ENCODE measurements around the gene HERPUD1.
"Not testable (repeated sequence)": the region's sequence is repeated elsewhere in the genome, so short reads cannot be mapped to it uniquely, and the experiment has no call there.

HERPUD1 gene

GRCh38 chr16:56983211-56983751 lies 51.3 kb downstream of the HERPUD1 start:
- FAIRE-seq, result no peak

DNA sequence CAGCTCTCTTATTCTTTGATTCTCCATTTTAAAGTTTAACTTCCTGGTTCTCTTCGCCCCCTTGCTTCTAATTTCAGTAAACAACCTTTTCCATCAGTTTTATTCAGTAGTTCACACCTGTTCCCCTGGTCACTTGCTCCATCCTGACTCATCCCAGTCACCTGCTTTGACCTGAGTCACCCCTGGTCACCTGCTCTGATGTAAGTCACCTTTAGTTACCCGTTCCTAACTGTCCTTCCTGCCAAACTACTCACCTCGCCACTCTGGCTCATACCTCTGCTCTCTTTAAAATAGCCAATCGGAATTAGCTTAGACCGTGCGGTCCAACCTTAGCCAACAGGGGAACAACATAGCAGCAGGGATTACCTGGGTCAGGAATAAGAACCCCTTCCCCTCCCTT lies 52.7 kb downstream of the HERPUD1 start:
- no peak for FAIRE-seq

DNA sequence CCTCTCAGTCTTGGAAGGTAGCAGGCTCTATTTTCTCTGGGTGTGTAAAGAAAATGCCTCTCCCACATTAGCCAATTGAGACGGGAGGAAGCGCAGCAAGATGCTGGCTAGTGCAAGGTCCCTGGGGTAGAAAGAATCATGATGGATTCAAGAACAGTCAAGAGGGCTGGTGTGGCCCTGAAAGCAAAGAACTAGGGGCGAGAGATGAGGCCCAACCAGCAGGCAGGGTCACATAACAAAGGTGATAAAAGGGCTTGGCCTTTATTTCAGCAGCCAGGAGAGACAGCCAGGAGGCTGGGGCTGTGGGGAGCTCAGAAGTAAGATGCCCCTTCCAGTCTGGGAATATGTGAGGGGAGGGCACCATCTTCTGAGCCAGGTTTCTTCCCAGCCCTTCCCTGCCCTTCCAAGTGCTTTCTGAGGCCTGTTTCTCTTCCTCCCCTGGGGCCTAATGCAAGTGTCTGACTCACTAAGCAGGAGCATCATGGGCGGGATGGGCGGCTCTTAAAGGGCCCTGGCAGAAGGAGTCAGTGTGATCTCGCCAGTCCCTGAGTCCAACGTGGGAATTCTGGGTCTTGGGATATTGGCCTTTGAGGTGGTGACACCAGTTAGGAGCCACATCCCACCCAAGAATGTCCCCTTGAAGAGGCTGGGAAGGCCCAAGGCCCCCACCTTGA lies 53.5 kb downstream of the HERPUD1 start:
- no peak for FAIRE-seq

- no peak for FAIRE-seq
These were observed 54.0 kb downstream of the HERPUD1 start for GRCh38 chr16:56985962-56986360.

DNA sequence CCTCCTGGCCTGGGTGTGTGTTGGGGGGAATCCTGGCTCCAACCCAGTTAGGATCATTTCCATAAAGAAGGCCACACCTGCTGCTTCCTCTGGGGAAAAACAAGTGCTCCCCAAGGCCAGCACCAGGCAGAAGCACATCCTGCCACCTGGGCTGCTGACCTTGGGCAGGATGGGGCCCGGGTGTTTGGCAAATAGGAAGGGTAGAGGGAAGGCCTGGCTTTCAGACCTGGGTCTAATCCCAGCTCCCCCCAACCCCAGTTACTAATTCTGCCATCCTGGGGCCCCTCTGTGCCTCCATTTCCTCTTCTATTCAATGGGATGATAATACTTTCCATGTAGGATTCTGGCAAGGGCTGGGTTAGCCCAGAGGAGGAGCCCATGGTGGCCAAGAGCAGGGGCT lies 54.4 kb downstream of the HERPUD1 start:
- no peak for FAIRE-seq

DNA sequence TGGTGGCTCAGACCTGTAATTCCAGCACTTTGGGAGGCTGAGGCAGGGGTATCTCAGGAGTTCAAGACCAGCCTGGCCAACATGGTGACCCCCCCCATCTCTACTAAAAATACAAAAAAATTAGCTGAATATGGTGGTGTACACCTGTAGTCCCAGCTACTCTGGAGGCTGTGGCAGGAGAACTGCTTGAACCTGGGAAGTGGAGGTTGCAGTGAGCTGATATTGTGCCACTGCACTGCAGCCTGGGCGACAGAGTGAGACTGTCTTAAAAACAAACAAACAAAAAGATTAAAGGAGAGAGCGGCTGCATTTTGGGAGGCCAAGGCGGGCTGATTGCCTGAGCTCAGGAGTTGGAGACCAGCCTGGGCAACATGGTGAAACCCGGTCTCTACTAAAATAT lies 55.0 kb downstream of the HERPUD1 start:
- not testable (repeated sequence) for FAIRE-seq

GRCh38 chr16:56987692-56988091 lies 55.8 kb downstream of the HERPUD1 start:
- no peak for FAIRE-seq

DNA sequence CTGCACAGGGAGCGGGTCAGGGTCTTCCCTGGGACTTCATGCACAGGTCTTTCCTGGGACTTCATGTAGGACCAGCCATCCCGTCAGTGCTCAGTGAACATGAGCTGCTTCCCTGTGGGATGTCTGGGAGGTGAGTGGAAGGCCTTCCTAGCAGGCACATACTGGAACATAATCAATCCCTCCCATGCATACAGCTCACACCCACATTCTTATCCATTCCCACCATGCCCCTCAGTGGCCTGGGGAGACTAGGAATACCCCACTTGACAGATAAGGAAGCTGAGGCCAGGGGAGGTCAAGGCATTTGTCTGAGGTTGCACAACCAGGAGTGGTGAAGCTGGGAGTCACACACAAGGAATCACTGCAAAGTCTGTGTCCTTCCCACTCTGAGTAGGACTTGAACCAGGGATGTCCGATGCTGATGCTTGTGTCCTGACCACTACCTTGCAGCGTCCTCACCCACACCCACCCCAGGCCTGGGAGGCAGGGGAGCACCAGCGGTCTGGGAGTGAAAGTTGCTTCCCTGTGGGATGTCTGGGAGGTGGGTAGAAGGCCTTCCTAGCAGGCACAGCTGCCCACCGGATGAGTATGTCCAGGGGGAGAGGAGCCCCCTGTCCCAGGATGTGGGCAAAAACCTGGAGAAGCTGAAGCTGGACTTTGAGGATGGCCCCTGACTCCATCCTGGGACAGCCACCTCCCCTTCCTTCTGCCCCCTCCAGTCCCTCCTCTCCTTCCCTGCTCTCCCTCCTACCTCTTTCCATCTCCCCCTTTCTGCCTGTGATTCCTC lies 56.4 kb downstream of the HERPUD1 start:
- no peak for FAIRE-seq

DNA sequence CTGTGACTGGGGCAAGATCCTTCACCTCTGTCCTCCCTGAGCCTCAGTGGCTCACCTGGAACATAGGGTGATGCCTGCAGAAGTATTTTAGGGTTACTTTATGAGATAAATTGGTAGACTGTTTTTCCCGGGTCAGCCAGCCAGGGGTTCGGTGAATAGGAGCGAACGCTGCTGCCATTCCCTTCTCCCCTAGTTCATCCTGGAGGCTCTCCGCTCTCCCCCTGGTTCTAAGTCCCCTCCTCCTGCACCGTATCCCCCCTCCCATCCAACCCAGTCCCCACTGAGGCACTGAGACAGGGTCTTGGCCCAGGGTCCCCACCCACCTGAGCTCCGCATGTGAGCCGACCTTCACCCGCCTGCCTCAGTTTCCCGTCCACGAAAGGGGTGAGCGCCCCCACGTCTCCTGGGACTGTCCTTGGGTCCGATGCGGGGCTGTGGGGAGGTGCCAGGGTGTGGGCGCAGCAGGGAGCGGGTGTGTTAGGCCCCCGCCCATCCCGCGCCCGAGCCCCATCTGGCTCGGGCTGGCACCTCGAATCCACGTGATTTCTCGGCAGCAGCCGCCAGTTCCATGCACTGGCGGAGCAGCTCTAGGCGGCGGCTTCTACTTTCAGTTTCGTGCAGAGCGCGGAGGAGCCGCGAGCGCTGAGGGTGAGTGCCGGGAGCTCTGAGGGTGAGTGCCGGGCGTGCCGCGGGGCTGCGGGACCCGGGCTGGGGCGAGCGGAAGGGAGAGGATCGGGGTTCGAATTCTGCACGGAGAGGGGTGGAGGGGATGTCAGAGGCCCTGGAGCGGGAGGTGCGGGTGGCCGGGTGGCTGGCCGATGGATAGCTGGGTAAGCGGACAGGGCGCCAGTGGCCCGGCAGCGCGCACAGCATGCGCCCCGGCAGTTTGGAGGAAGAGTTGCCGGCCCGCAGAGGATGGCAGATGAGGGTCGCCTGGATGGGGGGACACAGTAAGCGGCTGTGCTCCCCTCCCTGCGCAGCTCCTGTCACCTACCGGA lies 57.3 kb downstream of the HERPUD1 start, which contains the start of gene NLRC5:
TSS of gene NLRC5 (plus strand) at position 610 of the 998 bp plus-strand sequence. CDS start 31,156 bp downstream, outside the sequence.
- no peak for FAIRE-seq

GRCh38 chr16:56989988-56990387 lies 58.0 kb downstream of the HERPUD1 start:
- no peak for FAIRE-seq

- no peak for FAIRE-seq
These were observed 58.7 kb downstream of the HERPUD1 start for GRCh38 chr16:56990407-56991286.

DNA sequence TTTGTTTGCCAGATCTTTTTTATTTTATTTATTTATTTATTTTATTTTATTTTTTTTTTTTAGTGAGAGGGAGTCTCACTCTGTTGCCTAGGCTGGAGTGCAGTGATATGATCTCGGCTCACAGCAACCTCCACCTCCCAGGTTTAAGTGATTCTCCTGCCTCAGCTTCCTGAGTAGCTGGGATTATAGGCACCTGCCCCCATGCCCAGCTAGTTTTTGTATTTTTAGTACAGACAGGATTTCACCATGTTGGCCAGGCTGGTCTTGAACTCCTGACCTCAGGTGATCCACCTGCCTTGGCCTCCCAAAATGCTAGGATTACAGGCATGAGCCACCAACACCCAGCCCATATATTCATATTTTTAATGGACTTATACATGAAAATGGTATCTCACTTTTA lies 60.5 kb downstream of the HERPUD1 start:
- FAIRE-seq, result not testable (repeated sequence)

DNA sequence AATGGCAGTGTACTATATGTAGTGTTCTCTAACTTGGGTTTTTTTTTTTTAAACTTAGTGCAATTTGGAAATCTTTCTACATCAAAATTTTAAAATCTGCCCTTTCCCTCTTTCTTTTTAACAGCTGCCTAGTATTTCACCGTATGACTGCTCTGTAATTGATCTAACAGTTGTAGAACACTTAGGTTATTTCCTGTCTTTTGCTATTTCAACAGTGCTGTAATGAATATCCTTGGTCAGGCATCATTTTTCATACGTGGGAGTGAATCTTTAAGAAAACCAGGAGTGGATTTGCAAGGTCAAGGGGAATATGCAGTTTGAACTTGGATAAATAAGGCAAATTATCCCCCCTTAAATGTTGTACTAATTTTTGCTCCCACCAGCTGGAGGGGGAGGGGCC lies 61.3 kb downstream of the HERPUD1 start:
- no peak for FAIRE-seq

GRCh38 chr16:56994311-56994710 lies 62.4 kb downstream of the HERPUD1 start:
- FAIRE-seq, result no peak

Measured in TTC549 (cell line).